ENCODE results near the gene IMMP2L. TPM values are rescaled to one million over a fixed set of nuclear protein-coding genes. Genes with fewer than 3 reads are reported as not detected.
A peak's percentile ranks its signal among the peaks of the same experiment; 100 is the strongest.
"Not testable (repeated sequence)": the region's sequence is repeated elsewhere in the genome, so short reads cannot be mapped to it uniquely, and the experiment has no call there.

IMMP2L gene
- polyA plus RNA-seq, 4 donors: 10.5 to 20.1 (median 14.1) TPM

DNA sequence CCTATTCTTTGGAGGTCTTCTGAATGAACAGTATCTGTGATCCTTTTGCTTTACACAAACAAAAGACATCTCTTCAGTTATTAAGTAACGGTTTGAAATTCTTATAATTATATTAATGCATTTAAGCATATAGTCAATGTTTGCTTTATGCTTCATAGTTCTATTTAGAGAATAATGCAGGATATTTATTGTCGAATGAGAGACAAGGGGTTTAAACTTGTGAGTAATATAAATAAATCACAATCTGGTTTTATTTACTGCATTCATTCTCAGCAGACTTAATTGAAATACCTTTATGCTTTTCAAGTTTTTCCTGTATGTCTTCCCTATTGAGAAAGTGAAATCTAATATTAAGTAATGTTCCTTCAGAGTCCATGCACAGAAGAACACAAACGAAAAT, 620.9 kb downstream of the IMMP2L start:
- DNase-seq (no peak), FAIRE-seq (no peak)
- Histone ChIP-seq H3K36me3 (ENCODE audit: control insufficient read depth in 3 of 3, insufficient read depth in 2 of 3, low read depth in 1 of 3, low read length in 3 of 3) (no peaks in the 10 kb centered on the region), H3K4me3 (ENCODE audit: low read depth in 1 of 3, low read length in 3 of 3) (no peak overlapping the region), H3K9me3 (ENCODE audit: control insufficient read depth in 2 of 2, insufficient read depth in 1 of 2, low read depth in 1 of 2, low read length in 1 of 2) (no peaks in the 10 kb centered on the region), H3K27ac (ENCODE audit: low read depth in 1 of 3, low read length in 2 of 3) (no peak overlapping the region), H3K4me1 (ENCODE audit: control insufficient read depth in 3 of 3, insufficient read depth in 2 of 3, low read depth in 1 of 3, low read length in 2 of 3) (no peaks in the 10 kb centered on the region), H3K27me3 (ENCODE audit: control insufficient read depth in 3 of 3, insufficient read depth in 3 of 3, low read length in 3 of 3) (no peaks in the 10 kb centered on the region)
- 81 to 88% (median 85%) methylated on average over 3 of the region's 3 CpGs for WGBS, 3 donors

- Histone ChIP-seq H3K27ac (ENCODE audit: low read depth in 1 of 3, low read length in 2 of 3) (no peak overlapping the region), H3K9me3 (ENCODE audit: control insufficient read depth in 2 of 2, insufficient read depth in 1 of 2, low read depth in 1 of 2, low read length in 1 of 2) (no peaks in the 10 kb centered on the region), H3K27me3 (ENCODE audit: control insufficient read depth in 3 of 3, insufficient read depth in 3 of 3, low read length in 3 of 3) (no peaks in the 10 kb centered on the region), H3K4me1 (ENCODE audit: control insufficient read depth in 3 of 3, insufficient read depth in 2 of 3, low read depth in 1 of 3, low read length in 2 of 3) (no peaks in the 10 kb centered on the region), H3K4me3 (ENCODE audit: low read depth in 1 of 3, low read length in 3 of 3) (no peak overlapping the region), H3K36me3 (ENCODE audit: control insufficient read depth in 3 of 3, insufficient read depth in 2 of 3, low read depth in 1 of 3, low read length in 3 of 3) (no peaks in the 10 kb centered on the region)
- DNase-seq (no peak), FAIRE-seq (no peak)
- 91 to 97% (median 94%) methylated on average over 1 of the region's 1 CpG for WGBS, 3 donors
Measured at GRCh38 chr7:110940756-110941155, 621.5 kb downstream of the IMMP2L start.

GRCh38 chr7:110938165-110938564, 624.1 kb downstream of the IMMP2L start:
- Histone ChIP-seq H3K4me1 (ENCODE audit: control insufficient read depth in 3 of 3, insufficient read depth in 2 of 3, low read depth in 1 of 3, low read length in 2 of 3) (no peaks in the 10 kb centered on the region), H3K36me3 (ENCODE audit: control insufficient read depth in 3 of 3, insufficient read depth in 2 of 3, low read depth in 1 of 3, low read length in 3 of 3) (no peaks in the 10 kb centered on the region), H3K9me3 (ENCODE audit: control insufficient read depth in 2 of 2, insufficient read depth in 1 of 2, low read depth in 1 of 2, low read length in 1 of 2) (no peaks in the 10 kb centered on the region), H3K27me3 (ENCODE audit: control insufficient read depth in 3 of 3, insufficient read depth in 3 of 3, low read length in 3 of 3) (no peaks in the 10 kb centered on the region), H3K27ac (ENCODE audit: low read depth in 1 of 3, low read length in 2 of 3) (no peak overlapping the region), H3K4me3 (ENCODE audit: low read depth in 1 of 3, low read length in 3 of 3) (no peak overlapping the region)
- 87 to 100% (median 96%) methylated on average over 1 of the region's 1 CpG for WGBS, 3 donors
- FAIRE-seq (no peak), DNase-seq (no peak)

GRCh38 chr7:110936665-110937064, 625.6 kb downstream of the IMMP2L start:
- H3K4me1 ChIP-seq (ENCODE audit: control insufficient read depth in 3 of 3, insufficient read depth in 2 of 3, low read depth in 1 of 3, low read length in 2 of 3); FAIRE-seq; H3K9me3 ChIP-seq (ENCODE audit: control insufficient read depth in 2 of 2, insufficient read depth in 1 of 2, low read depth in 1 of 2, low read length in 1 of 2); H3K27ac ChIP-seq (ENCODE audit: low read depth in 1 of 3, low read length in 2 of 3); DNase-seq; H3K4me3 ChIP-seq (ENCODE audit: low read depth in 1 of 3, low read length in 3 of 3); H3K36me3 ChIP-seq (ENCODE audit: control insufficient read depth in 3 of 3, insufficient read depth in 2 of 3, low read depth in 1 of 3, low read length in 3 of 3); H3K27me3 ChIP-seq (ENCODE audit: control insufficient read depth in 3 of 3, insufficient read depth in 3 of 3, low read length in 3 of 3): not testable (repeated sequence)
- WGBS, 3 donors: 94 to 100% (median 99%) methylated on average over 2 of the region's 2 CpGs

DNA sequence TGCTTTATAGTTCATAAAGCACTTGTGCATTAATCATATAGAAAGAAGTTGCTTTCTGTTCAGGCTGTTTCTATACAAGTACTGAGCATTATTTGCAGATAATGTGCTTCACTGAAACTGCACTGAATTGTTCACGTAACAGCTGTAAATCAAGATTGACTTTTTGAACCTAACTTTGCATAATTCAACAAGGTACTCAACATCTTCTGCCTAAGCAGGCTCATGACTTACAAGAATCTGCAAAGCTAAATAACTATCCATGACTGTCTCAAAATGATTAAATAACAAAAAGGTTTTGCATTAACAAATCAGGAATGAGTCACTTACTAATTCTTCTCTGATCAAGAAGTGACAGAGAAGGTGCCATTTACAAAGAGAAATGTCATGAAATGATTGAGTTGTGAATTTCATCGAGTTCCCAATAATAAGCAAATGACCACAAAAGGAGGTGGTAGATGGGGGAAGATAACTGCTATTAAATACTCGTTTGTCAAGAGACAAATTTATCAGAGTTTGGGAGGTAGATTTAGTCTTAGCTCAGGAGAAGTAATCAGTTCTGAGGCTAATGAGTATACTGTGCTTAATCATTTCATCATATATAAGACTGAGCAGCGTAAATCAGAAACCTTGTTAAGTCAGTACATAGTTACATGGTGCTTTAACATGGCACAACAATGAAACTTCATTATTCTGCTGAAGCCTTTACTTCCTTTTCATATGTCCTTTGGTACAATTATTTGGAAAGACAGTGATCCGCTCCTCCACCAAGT, 632.6 kb downstream of the IMMP2L start:
- no peaks in the 10 kb centered on the region for H3K36me3 ChIP-seq (ENCODE audit: control insufficient read depth in 3 of 3, insufficient read depth in 2 of 3, low read depth in 1 of 3, low read length in 3 of 3)
- no peak for FAIRE-seq
- H3K27ac ChIP-seq (ENCODE audit: low read depth in 1 of 3, low read length in 2 of 3): peak overlapping the region in 1 of 3 donors; percentile 36
- 71 to 78% (median 74%) methylated on average over 5 of the region's 5 CpGs for WGBS, 3 donors
- H3K9me3 ChIP-seq (ENCODE audit: control insufficient read depth in 2 of 2, insufficient read depth in 1 of 2, low read depth in 1 of 2, low read length in 1 of 2): no peaks in the 10 kb centered on the region
- no peaks in the 10 kb centered on the region for H3K27me3 ChIP-seq (ENCODE audit: control insufficient read depth in 3 of 3, insufficient read depth in 3 of 3, low read length in 3 of 3)
- H3K4me3 ChIP-seq (ENCODE audit: low read depth in 1 of 3, low read length in 3 of 3): no peak overlapping the region
- DNase-seq: peak in 1 of 2 donors; percentile 58
- H3K4me1 ChIP-seq (ENCODE audit: control insufficient read depth in 3 of 3, insufficient read depth in 2 of 3, low read depth in 1 of 3, low read length in 2 of 3): peaks cover 0 to 4% (median 0%) of the 10 kb centered on the region in 3 donors

GRCh38 chr7:110922906-110923305, 639.4 kb downstream of the IMMP2L start:
- DNase-seq (no peak), FAIRE-seq (no peak)
- H3K4me3 ChIP-seq (ENCODE audit: low read depth in 1 of 3, low read length in 3 of 3): no peak overlapping the region
- WGBS, 3 donors: 88 to 90% (median 89%) methylated on average over 3 of the region's 3 CpGs
- H3K27me3 ChIP-seq (ENCODE audit: control insufficient read depth in 3 of 3, insufficient read depth in 3 of 3, low read length in 3 of 3): no peaks in the 10 kb centered on the region
- no peaks in the 10 kb centered on the region for H3K9me3 ChIP-seq (ENCODE audit: control insufficient read depth in 2 of 2, insufficient read depth in 1 of 2, low read depth in 1 of 2, low read length in 1 of 2)
- H3K36me3 ChIP-seq (ENCODE audit: control insufficient read depth in 3 of 3, insufficient read depth in 2 of 3, low read depth in 1 of 3, low read length in 3 of 3): no peaks in the 10 kb centered on the region
- peaks cover 0 to 4% (median 0%) of the 10 kb centered on the region in 3 donors for H3K4me1 ChIP-seq (ENCODE audit: control insufficient read depth in 3 of 3, insufficient read depth in 2 of 3, low read depth in 1 of 3, low read length in 2 of 3)
- no peak overlapping the region for H3K27ac ChIP-seq (ENCODE audit: low read depth in 1 of 3, low read length in 2 of 3)

DNA sequence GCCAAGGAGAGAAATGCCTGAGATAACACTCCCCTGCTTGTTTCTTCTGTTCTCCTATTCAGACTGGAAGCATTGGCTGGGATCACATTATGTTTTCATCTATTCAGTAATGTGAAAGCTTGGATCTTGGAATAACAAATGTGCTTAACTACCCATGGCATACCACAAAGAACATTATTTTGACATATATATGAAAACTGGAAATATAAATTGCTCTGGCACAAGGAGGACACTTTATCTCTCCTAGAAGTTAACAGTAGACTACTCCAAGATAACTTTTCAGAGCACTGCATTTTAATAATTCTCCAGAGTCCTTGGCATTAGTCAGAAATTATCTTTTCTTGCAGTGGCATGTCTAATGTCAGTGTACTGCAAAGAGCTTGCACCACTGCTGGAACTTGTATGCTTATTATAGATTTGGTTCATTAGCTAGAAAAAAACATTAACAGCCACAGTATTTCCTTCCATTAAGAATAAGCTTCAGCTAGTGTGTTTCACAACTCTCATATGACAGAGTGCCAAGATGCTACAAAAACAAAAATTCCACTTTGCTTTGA, 640.6 kb downstream of the IMMP2L start:
- Histone ChIP-seq H3K27me3 (ENCODE audit: control insufficient read depth in 3 of 3, insufficient read depth in 3 of 3, low read length in 3 of 3) (no peaks in the 10 kb centered on the region), H3K36me3 (ENCODE audit: control insufficient read depth in 3 of 3, insufficient read depth in 2 of 3, low read depth in 1 of 3, low read length in 3 of 3) (no peaks in the 10 kb centered on the region), H3K9me3 (ENCODE audit: control insufficient read depth in 2 of 2, insufficient read depth in 1 of 2, low read depth in 1 of 2, low read length in 1 of 2) (no peaks in the 10 kb centered on the region), H3K4me3 (ENCODE audit: low read depth in 1 of 3, low read length in 3 of 3) (no peak overlapping the region), H3K27ac (ENCODE audit: low read depth in 1 of 3, low read length in 2 of 3) (no peak overlapping the region), H3K4me1 (ENCODE audit: control insufficient read depth in 3 of 3, insufficient read depth in 2 of 3, low read depth in 1 of 3, low read length in 2 of 3) (no peaks in the 10 kb centered on the region)
- FAIRE-seq: no peak
- no peak for DNase-seq

GRCh38 chr7:110918949-110919548, 643.2 kb downstream of the IMMP2L start:
- H3K27me3 ChIP-seq (ENCODE audit: control insufficient read depth in 3 of 3, insufficient read depth in 3 of 3, low read length in 3 of 3): no peaks in the 10 kb centered on the region
- no peaks in the 10 kb centered on the region for H3K4me1 ChIP-seq (ENCODE audit: control insufficient read depth in 3 of 3, insufficient read depth in 2 of 3, low read depth in 1 of 3, low read length in 2 of 3)
- no peaks in the 10 kb centered on the region for H3K36me3 ChIP-seq (ENCODE audit: control insufficient read depth in 3 of 3, insufficient read depth in 2 of 3, low read depth in 1 of 3, low read length in 3 of 3)
- WGBS, 3 donors: 67 to 92% (median 69%) methylated on average over 2 of the region's 2 CpGs
- H3K9me3 ChIP-seq (ENCODE audit: control insufficient read depth in 2 of 2, insufficient read depth in 1 of 2, low read depth in 1 of 2, low read length in 1 of 2): no peaks in the 10 kb centered on the region
- no peak overlapping the region for H3K27ac ChIP-seq (ENCODE audit: low read depth in 1 of 3, low read length in 2 of 3)
- FAIRE-seq (no peak), DNase-seq (no peak)
- no peak overlapping the region for H3K4me3 ChIP-seq (ENCODE audit: low read depth in 1 of 3, low read length in 3 of 3)

Data from small intestine (tissue), 7 donors.